A549 (cell line): ENCODE results near the gene GALNTL6. TPM values are rescaled to one million over a fixed set of nuclear protein-coding genes. Genes with fewer than 3 reads are reported as not detected.

Source experiments
- ATAC-seq, 2 experiments: fragments of 200-7000 bp in 1 of 2; fragments of >200 bp in 1 of 2; cut with Nextera tagmentation in 1 of 2; cut with Tn5 transposase in 1 of 2; 3 replicates each; pipeline versions ENCODE4 v1.8.0 to v1.9.1; 2018 to 2020; ENCODE audit warnings: mild to moderate bottlenecking in 1 of 2, moderate library complexity in 1 of 2
- CTCF ChIA-PET: fragments of 300-600 bp; sonication (Branson Sonifier 250); formaldehyde crosslinking; extraction: SDS; loops from one replicate; lab custom pipeline; 2021; ENCODE audit warnings: antibody characterized with exemption, inconsistent platforms; lab: Yijun Ruan, JAX
- POLR2A ChIA-PET: fragments of 350-600 bp; formaldehyde crosslinking; extraction: SDS; loops from one replicate; lab custom pipeline; 2021; ENCODE audit warnings: antibody characterized with exemption, inconsistent platforms; lab: Yijun Ruan, JAX
- DNase-seq, 2 experiments: peaks; one replicate each; pipeline versions ENCODE4 v3.0.0 to v3.0.0-alpha.2; 2011 to 2016; ENCODE audit warnings: low read depth in 1 of 2, low spot score in 1 of 2
- FAIRE-seq: peaks from 2 replicates; lab custom pipeline; 2011; peaks lifted over from hg19 to GRCh38; lab: Jason Lieb, UNC
- H3K27ac ChIP-seq, 2 experiments: fragments of >200 bp; sonication (Bioruptor Twin); formaldehyde crosslinking; 3 replicates each; pipeline ENCODE4 v1.5.1; 2016 to 2017
- H3K4me1 ChIP-seq: fragments of >200 bp; sonication (Bioruptor Twin); formaldehyde crosslinking; 3 replicates; pipeline ENCODE4 v1.6.1; 2016
- H3K4me2 ChIP-seq: fragments of >200 bp; sonication (Bioruptor Twin); formaldehyde crosslinking; 3 replicates; pipeline ENCODE4 v1.6.1; 2016
- H3K4me3 ChIP-seq: fragments of >200 bp; sonication (Bioruptor Twin); formaldehyde crosslinking; 3 replicates; pipeline ENCODE4 v1.5.1; 2016
- H3K9me3 ChIP-seq: fragments of >200 bp; sonication (Bioruptor Twin); formaldehyde crosslinking; 3 replicates; pipeline ENCODE4 v1.6.1; 2016
- CBX2 ChIP-seq: fragments of 200-600 bp; sonication (generic); IDR thresholded peaks from 2 replicates; pipeline ENCODE4 v1.6.1; 2016; ENCODE audit warnings: low read depth, mild to moderate bottlenecking, borderline replicate concordance
- EHMT2 ChIP-seq: fragments of 200-600 bp; sonication (generic); IDR thresholded peaks from 2 replicates; pipeline ENCODE4 v1.6.1; 2016; ENCODE audit warnings: antibody characterized with exemption, low read depth, mild to moderate bottlenecking, moderate library complexity
- ESRRA ChIP-seq: fragments of 150-350 bp; IDR thresholded peaks from 2 replicates; pipeline ENCODE4 v1.6.1; 2014; ENCODE audit warnings: mild to moderate bottlenecking, low read length, borderline replicate concordance
- FOSL2 ChIP-seq, 2 experiments: fragments of 450-650 bp in 1 of 2; fragments of >200 bp in 1 of 2; sonication (Bioruptor Twin) in 1 of 2; formaldehyde crosslinking; IDR thresholded peaks; 2 replicates each; pipeline versions ENCODE4 v1.5.0 to v1.6.1; 2016 to 2020; ENCODE audit warnings: mild to moderate bottlenecking in 1 of 2, moderate library complexity in 1 of 2
- HOXB5 ChIP-seq: fragments of 250-450 bp; sonication (Bioruptor Pico); IDR thresholded peaks from 2 replicates; pipeline ENCODE4 v1.5.0; 2020; ENCODE audit warnings: mild to moderate bottlenecking, moderate library complexity
- KDM5A ChIP-seq: fragments of 200-600 bp; sonication (generic); IDR thresholded peaks from 2 replicates; pipeline ENCODE4 v1.6.1; 2016; ENCODE audit warnings: antibody characterized with exemption, mild to moderate bottlenecking
- MAFK ChIP-seq: fragments of 450-650 bp; IDR thresholded peaks from 2 replicates; pipeline ENCODE4 v1.6.1; 2014; ENCODE audit not compliant: partially characterized antibody
- MAZ ChIP-seq: fragments of 150-350 bp; IDR thresholded peaks from 2 replicates; pipeline ENCODE4 v1.6.1; 2014; ENCODE audit warnings: antibody characterized with exemption, low read depth, low read length, borderline replicate concordance
- MYC ChIP-seq: IDR thresholded peaks from 2 replicates; pipeline ENCODE4 v1.6.1; 2012; ENCODE audit warnings: mild to moderate bottlenecking, inconsistent platforms, low read length, improper control_type of control experiment, borderline replicate concordance
- NR3C1 ChIP-seq: fragments of >200 bp; sonication (Bioruptor Twin); formaldehyde crosslinking; IDR thresholded peaks from 3 replicates; pipeline ENCODE4 v1.6.1; 2017
- RAD21 ChIP-seq, 2 experiments: fragments of >200 bp in 1 of 2; sonication (Bioruptor Twin) in 1 of 2; formaldehyde crosslinking in 1 of 2; IDR thresholded peaks in 1 of 2; conservative IDR thresholded peaks in 1 of 2; 2 replicates in 1 of 2; 3 replicates in 1 of 2; pipeline ENCODE4 v1.6.1; 2012 to 2018; ENCODE audit warnings: inconsistent platforms in 1 of 2
- RCOR1 ChIP-seq: fragments of 150-350 bp; IDR thresholded peaks from 2 replicates; pipeline ENCODE4 v1.6.1; 2014; ENCODE audit warnings: antibody characterized with exemption, low read length, low read depth
- SMC3 ChIP-seq: fragments of >200 bp; sonication (Bioruptor Twin); formaldehyde crosslinking; IDR thresholded peaks from 3 replicates; pipeline ENCODE4 v1.6.1; 2018; ENCODE audit warnings: inconsistent platforms
- WGBS: methylation state at CpG from one replicate; pipeline ENCODE4 v1.1.6; 2017; ENCODE audit errors: missing lambda C conversion rate; 5-methylcytosine and 5-hydroxymethylcytosine counted together
- polyA plus RNA-seq, 4 experiments: library from polyadenylated mRNA; depleted of rRNA in 3 of 4; stranded (reverse); fragments of >200 nt; fragmentation: RNase III in 1 of 4; extraction: RNeasy Plus Mini Kit Qiagen cat#74134 plus additional on column Dnase treatment in 1 of 4; gene quantifications; 2 replicates in 3 of 4; 3 replicates in 1 of 4; pipeline ENCODE4 v1.2.3, GENCODE V29; 2011 to 2017
- TF ChIP-seq, protein P1 (sequence below): fragments of 200-600 bp; sonication (generic); IDR thresholded peaks from 2 replicates; pipeline ENCODE4 v1.6.1; 2016; ENCODE audit warnings: antibody characterized with exemption, mild to moderate bottlenecking, moderate library complexity
- TF ChIP-seq, protein P2 (sequence below): IDR thresholded peaks from 2 replicates; pipeline ENCODE4 v1.6.1; 2012; ENCODE audit warnings: low read depth, borderline replicate concordance
- TF ChIP-seq, protein P3 (sequence below): IDR thresholded peaks from 2 replicates; pipeline ENCODE4 v1.6.1; 2012
- TF ChIP-seq, protein P4 (sequence below): fragments of 450-650 bp; IDR thresholded peaks from 2 replicates; pipeline ENCODE4 v1.6.1; 2014; ENCODE audit warnings: antibody characterized with exemption
- TF ChIP-seq, protein P5 (sequence below): fragments of 250-450 bp; sonication (Bioruptor Pico); IDR thresholded peaks from 2 replicates; pipeline ENCODE4 v1.5.0; 2020; ENCODE audit warnings: low read depth, mild to moderate bottlenecking, moderate library complexity
- TF ChIP-seq, protein P6 (sequence below): fragments of >200 bp; sonication (Bioruptor Twin); formaldehyde crosslinking; IDR thresholded peaks from 2 replicates; pipeline ENCODE4 v1.6.1; 2016

GALNTL6 gene
- polyA plus RNA-seq, 2 of the 4 experiments (the other 2 are of a cell fraction): 0.06 to 0.49 TPM

DNA sequence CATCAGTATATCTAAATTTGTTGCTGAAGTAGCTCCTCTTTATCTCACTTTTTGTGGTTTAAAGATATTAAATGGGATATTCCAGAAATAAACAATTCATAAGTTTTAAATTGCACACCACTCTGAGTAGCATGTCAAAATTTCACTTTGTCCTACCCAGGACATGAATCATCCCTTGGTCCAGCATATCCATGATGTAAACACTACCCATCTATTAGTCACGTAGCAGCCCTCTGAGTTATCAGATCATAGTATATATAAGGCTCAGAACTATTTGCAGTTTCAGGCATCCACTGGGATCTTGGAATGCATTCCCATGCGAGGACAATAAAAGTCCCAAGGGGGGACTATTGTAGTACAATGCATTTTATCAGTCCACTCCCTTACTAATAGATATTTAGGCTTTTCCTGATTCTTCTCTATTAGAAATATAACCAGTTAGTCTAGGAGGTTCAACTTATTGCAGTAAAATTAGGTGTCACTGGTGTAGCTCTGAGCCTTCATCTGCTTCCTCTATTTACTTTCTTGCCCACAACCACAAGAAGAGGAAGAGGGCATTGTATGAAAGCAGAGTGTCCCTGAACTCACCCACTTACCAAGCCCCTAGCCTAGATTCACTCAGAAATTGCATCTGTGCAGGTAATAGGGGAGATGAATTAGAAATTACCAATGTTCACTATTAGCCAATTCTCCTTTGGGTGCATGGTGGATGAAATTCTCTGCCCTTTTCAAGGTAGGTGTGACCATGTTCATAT is 945.6 kb downstream of the GALNTL6 start (continued):
- TF ChIP-seq, protein P1, sequence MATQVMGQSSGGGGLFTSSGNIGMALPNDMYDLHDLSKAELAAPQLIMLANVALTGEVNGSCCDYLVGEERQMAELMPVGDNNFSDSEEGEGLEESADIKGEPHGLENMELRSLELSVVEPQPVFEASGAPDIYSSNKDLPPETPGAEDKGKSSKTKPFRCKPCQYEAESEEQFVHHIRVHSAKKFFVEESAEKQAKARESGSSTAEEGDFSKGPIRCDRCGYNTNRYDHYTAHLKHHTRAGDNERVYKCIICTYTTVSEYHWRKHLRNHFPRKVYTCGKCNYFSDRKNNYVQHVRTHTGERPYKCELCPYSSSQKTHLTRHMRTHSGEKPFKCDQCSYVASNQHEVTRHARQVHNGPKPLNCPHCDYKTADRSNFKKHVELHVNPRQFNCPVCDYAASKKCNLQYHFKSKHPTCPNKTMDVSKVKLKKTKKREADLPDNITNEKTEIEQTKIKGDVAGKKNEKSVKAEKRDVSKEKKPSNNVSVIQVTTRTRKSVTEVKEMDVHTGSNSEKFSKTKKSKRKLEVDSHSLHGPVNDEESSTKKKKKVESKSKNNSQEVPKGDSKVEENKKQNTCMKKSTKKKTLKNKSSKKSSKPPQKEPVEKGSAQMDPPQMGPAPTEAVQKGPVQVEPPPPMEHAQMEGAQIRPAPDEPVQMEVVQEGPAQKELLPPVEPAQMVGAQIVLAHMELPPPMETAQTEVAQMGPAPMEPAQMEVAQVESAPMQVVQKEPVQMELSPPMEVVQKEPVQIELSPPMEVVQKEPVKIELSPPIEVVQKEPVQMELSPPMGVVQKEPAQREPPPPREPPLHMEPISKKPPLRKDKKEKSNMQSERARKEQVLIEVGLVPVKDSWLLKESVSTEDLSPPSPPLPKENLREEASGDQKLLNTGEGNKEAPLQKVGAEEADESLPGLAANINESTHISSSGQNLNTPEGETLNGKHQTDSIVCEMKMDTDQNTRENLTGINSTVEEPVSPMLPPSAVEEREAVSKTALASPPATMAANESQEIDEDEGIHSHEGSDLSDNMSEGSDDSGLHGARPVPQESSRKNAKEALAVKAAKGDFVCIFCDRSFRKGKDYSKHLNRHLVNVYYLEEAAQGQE: no peak

DNA sequence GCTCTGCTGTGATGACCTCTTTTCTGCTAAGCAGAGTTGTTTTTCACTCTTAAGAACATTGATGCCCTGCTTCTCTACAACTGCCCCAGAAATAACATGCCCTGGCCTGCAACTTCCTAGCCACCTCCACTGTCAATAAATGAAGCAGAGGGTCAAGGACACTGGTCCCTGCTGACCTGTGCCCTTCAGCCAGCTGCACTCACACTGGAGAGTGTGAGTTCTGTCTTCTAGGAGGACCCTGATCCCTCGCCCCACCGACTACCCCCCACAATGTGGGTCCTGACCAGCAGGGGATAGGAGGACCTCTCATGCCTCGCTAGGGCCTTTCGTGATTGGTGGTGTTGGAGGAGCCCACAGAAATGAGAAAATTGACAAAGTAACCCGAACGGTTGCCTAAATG is 947.3 kb downstream of the GALNTL6 start:
- no peak overlapping the region; a peak in 1 of 6 replicates for H3K27ac ChIP-seq
- peaks cover 13% of the 10 kb centered on the region; the same call in 2 of the 3 replicates for H3K4me1 ChIP-seq
- H3K4me3 ChIP-seq: no peak overlapping the region
- ChIA-PET POLR2A (no interaction called here), CTCF (no interaction called here)
- ATAC-seq (no peak), FAIRE-seq (no peak)
- H3K9me3 ChIP-seq: no peaks in the 10 kb centered on the region
- 91% methylated on average over 6 of the region's 6 CpGs for WGBS
- H3K4me2 ChIP-seq: no peak overlapping the region
- TF ChIP-seq CBX2: no peak
- TF ChIP-seq, protein P2, sequence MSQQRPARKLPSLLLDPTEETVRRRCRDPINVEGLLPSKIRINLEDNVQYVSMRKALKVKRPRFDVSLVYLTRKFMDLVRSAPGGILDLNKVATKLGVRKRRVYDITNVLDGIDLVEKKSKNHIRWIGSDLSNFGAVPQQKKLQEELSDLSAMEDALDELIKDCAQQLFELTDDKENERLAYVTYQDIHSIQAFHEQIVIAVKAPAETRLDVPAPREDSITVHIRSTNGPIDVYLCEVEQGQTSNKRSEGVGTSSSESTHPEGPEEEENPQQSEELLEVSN: no peak
- TF ChIP-seq RCOR1: no peak
- no peak for TF ChIP-seq ESRRA
- TF ChIP-seq MAFK: no peak
- TF ChIP-seq EHMT2: no peak
- TF ChIP-seq RAD21 (conservative IDR thresholded peaks at IDR 0.05 in 1 of 2, IDR thresholded peaks at IDR 0.05 in 1 of 2): no peak
- TF ChIP-seq MYC: no peak
- no peak for TF ChIP-seq KDM5A
- TF ChIP-seq, protein P3, sequence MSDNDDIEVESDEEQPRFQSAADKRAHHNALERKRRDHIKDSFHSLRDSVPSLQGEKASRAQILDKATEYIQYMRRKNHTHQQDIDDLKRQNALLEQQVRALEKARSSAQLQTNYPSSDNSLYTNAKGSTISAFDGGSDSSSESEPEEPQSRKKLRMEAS: no peak
- TF ChIP-seq NR3C1: no peak
- no peak for TF ChIP-seq FOSL2 (IDR thresholded peaks at IDR 0.05)
- TF ChIP-seq FOSL2 (CRISPR knock-in tag; IDR thresholded peaks at IDR 0.05): no peak
- TF ChIP-seq, protein P4, sequence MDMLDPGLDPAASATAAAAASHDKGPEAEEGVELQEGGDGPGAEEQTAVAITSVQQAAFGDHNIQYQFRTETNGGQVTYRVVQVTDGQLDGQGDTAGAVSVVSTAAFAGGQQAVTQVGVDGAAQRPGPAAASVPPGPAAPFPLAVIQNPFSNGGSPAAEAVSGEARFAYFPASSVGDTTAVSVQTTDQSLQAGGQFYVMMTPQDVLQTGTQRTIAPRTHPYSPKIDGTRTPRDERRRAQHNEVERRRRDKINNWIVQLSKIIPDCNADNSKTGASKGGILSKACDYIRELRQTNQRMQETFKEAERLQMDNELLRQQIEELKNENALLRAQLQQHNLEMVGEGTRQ: no peak
- TF ChIP-seq, protein P5, sequence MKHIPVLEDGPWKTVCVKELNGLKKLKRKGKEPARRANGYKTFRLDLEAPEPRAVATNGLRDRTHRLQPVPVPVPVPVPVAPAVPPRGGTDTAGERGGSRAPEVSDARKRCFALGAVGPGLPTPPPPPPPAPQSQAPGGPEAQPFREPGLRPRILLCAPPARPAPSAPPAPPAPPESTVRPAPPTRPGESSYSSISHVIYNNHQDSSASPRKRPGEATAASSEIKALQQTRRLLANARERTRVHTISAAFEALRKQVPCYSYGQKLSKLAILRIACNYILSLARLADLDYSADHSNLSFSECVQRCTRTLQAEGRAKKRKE (CRISPR knock-in tag): no peak
- TF ChIP-seq, protein P6, sequence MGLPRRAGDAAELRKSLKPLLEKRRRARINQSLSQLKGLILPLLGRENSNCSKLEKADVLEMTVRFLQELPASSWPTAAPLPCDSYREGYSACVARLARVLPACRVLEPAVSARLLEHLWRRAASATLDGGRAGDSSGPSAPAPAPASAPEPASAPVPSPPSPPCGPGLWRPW: no peak
- TF ChIP-seq MAZ: no peak
- TF ChIP-seq HOXB5 (CRISPR knock-in tag): no peak
- no peak for TF ChIP-seq SMC3
- TF ChIP-seq, all 56 proteins: peak for 0
- DNase-seq: no peak
